GM12891 (cell line): ENCODE measurements around the gene STK17A.

ENCODE experiments used
- PAX5 ChIP-seq: IDR thresholded peaks from 2 replicates; pipeline ENCODE4 v1.6.1; 2011; ENCODE audit warnings: low read length, moderate library complexity, mild to moderate bottlenecking; ENCODE audit not compliant: insufficient read depth, severe bottlenecking
- POLR2A ChIP-seq: IDR thresholded peaks from 2 replicates; pipeline ENCODE4 v1.6.1; 2011; ENCODE audit warnings: low read depth, low read length, control low read depth
- POLR2AphosphoS5 ChIP-seq: IDR thresholded peaks from 2 replicates; pipeline ENCODE4 v1.6.1; 2011; ENCODE audit warnings: low read depth, low read length, control low read depth
- POU2F2 ChIP-seq: IDR thresholded peaks from 2 replicates; pipeline ENCODE4 v1.6.1; 2011; ENCODE audit warnings: low read depth, mild to moderate bottlenecking, control low read depth, low read length, moderate library complexity
- SPI1 ChIP-seq: IDR thresholded peaks from 2 replicates; pipeline ENCODE4 v1.6.1; 2011; ENCODE audit warnings: low read depth, low read length, control low read depth
- TAF1 ChIP-seq: IDR thresholded peaks from 2 replicates; pipeline ENCODE4 v1.6.1; 2011; ENCODE audit warnings: low read depth, low read length, control low read depth

- TF ChIP-seq POLR2AphosphoS5, result no peak
- TF ChIP-seq POLR2A, result no peak
- no peak for TF ChIP-seq TAF1
- no peak for TF ChIP-seq SPI1
- no peak for TF ChIP-seq POU2F2
- TF ChIP-seq PAX5, result no peak
Measured at GRCh38 chr7:43588477-43589132, 5.7 kb downstream of the STK17A start.
